GM20000 (cell line): ENCODE measurements around the gene SFT2D2.

Experiments
- DNase-seq: peaks from one replicate; pipeline ENCODE4 v3.0.0; 2012; ENCODE audit warnings: low spot score
- CTCF ChIP-seq: IDR thresholded peaks from 2 replicates; pipeline ENCODE4 v1.5.1; 2012; ENCODE audit warnings: mild to moderate bottlenecking, control low read depth; ENCODE audit errors: extremely low read depth, missing control alignments

SFT2D2 gene

GRCh38 chr1:168257397-168257796 lies 31.6 kb downstream of the SFT2D2 start:
- DNase-seq, result no peak
- TF ChIP-seq CTCF, result no peak

- no peak for DNase-seq
- no peak for TF ChIP-seq CTCF
Observed at GRCh38 chr1:168259567-168259966, 33.8 kb downstream of the SFT2D2 start.

GRCh38 chr1:168260393-168260792 lies 34.6 kb downstream of the SFT2D2 start:
- DNase-seq, result no peak
- TF ChIP-seq CTCF, result no peak

- no peak for DNase-seq
- TF ChIP-seq CTCF, result no peak
Observed at GRCh38 chr1:168261390-168261789, 35.6 kb downstream of the SFT2D2 start.

GRCh38 chr1:168263130-168263529 lies 37.3 kb downstream of the SFT2D2 start:
- no peak for DNase-seq
- TF ChIP-seq CTCF, result no peak

- no peak for DNase-seq
Observed at GRCh38 chr1:168264296-168264695, 38.5 kb downstream of the SFT2D2 start.

GRCh38 chr1:168265596-168265995 lies 39.8 kb downstream of the SFT2D2 start:
- no peak for TF ChIP-seq CTCF
- DNase-seq, result no peak

More at GRCh38 chr1:168264296-168264695, 38.5 kb downstream of the SFT2D2 start:
- TF ChIP-seq CTCF, result no peak

GRCh38 chr1:168266644-168267186 lies 40.9 kb downstream of the SFT2D2 start:
- TF ChIP-seq CTCF, result no peak
- DNase-seq, result no peak
